ENCODE measurements around the gene FOXA2.

Gene FOXA2

GRCh38 chr20:22536141-22536828, 48.1 kb downstream of the FOXA2 start:
- no peak overlapping the region for H3K9ac ChIP-seq (ENCODE audit: low read length)
- H3K4me1 ChIP-seq (ENCODE audit: control insufficient read depth, insufficient read depth, low read length), result no peaks in the 10 kb centered on the region
- H3K9me3 ChIP-seq (ENCODE audit: control insufficient read depth, insufficient read depth, low read depth, low read length), result no peaks in the 10 kb centered on the region
- H3K4me3 ChIP-seq (ENCODE audit: low read depth, low read length), result no peak overlapping the region
- peaks cover 23% of the 10 kb centered on the region for H3K27me3 ChIP-seq (ENCODE audit: control insufficient read depth, insufficient read depth, low read length)
- no peaks in the 10 kb centered on the region for H3K36me3 ChIP-seq (ENCODE audit: control insufficient read depth, insufficient read depth, low read length)
- H3K27ac ChIP-seq (ENCODE audit: low read depth, low read length), result no peak overlapping the region

- no peaks in the 10 kb centered on the region for H3K9me3 ChIP-seq (ENCODE audit: control insufficient read depth, insufficient read depth, low read depth, low read length)
- H3K9ac ChIP-seq (ENCODE audit: low read length), result no peak overlapping the region
- no peak overlapping the region for H3K27ac ChIP-seq (ENCODE audit: low read depth, low read length)
- no peaks in the 10 kb centered on the region for H3K36me3 ChIP-seq (ENCODE audit: control insufficient read depth, insufficient read depth, low read length)
- H3K4me3 ChIP-seq (ENCODE audit: low read depth, low read length), result no peak overlapping the region
- H3K4me1 ChIP-seq (ENCODE audit: control insufficient read depth, insufficient read depth, low read length), result no peaks in the 10 kb centered on the region; the same call in 1 of the 2 replicates
- peaks cover 16% of the 10 kb centered on the region for H3K27me3 ChIP-seq (ENCODE audit: control insufficient read depth, insufficient read depth, low read length)
Observed at GRCh38 chr20:22535483-22535882, 48.9 kb downstream of the FOXA2 start.

- H3K27me3 ChIP-seq (ENCODE audit: control insufficient read depth, insufficient read depth, low read length), result peaks cover 16% of the 10 kb centered on the region
- H3K9ac ChIP-seq (ENCODE audit: low read length), result no peak overlapping the region
- H3K4me1 ChIP-seq (ENCODE audit: control insufficient read depth, insufficient read depth, low read length), result peaks cover 14% of the 10 kb centered on the region
- no peak overlapping the region for H3K4me3 ChIP-seq (ENCODE audit: low read depth, low read length)
- H3K9me3 ChIP-seq (ENCODE audit: control insufficient read depth, insufficient read depth, low read depth, low read length), result no peaks in the 10 kb centered on the region
- H3K27ac ChIP-seq (ENCODE audit: low read depth, low read length), result no peak overlapping the region
- H3K36me3 ChIP-seq (ENCODE audit: control insufficient read depth, insufficient read depth, low read length), result no peaks in the 10 kb centered on the region
Observed at GRCh38 chr20:22533823-22534751, 50.3 kb downstream of the FOXA2 start.

- Histone ChIP-seq H3K4me3 (ENCODE audit: low read depth, low read length) (no peak overlapping the region), H3K4me1 (ENCODE audit: control insufficient read depth, insufficient read depth, low read length) (peaks cover 16% of the 10 kb centered on the region)
Observed at GRCh38 chr20:22532598-22532997, 51.8 kb downstream of the FOXA2 start.

GRCh38 chr20:22531756-22532155, 52.6 kb downstream of the FOXA2 start:
- H3K27me3 ChIP-seq (ENCODE audit: control insufficient read depth, insufficient read depth, low read length), result peaks cover 8% of the 10 kb centered on the region
- H3K4me3 ChIP-seq (ENCODE audit: low read depth, low read length), result no peak overlapping the region
- no peaks in the 10 kb centered on the region for H3K36me3 ChIP-seq (ENCODE audit: control insufficient read depth, insufficient read depth, low read length)
- no peaks in the 10 kb centered on the region for H3K9me3 ChIP-seq (ENCODE audit: control insufficient read depth, insufficient read depth, low read depth, low read length)
- H3K9ac ChIP-seq (ENCODE audit: low read length), result no peak overlapping the region
- no peak overlapping the region for H3K27ac ChIP-seq (ENCODE audit: low read depth, low read length)
- H3K4me1 ChIP-seq (ENCODE audit: control insufficient read depth, insufficient read depth, low read length), result peaks cover 16% of the 10 kb centered on the region

More at GRCh38 chr20:22532598-22532997, 51.8 kb downstream of the FOXA2 start:
- H3K27ac ChIP-seq (ENCODE audit: low read depth, low read length), result no peak overlapping the region
- no peak overlapping the region for H3K9ac ChIP-seq (ENCODE audit: low read length)
- no peaks in the 10 kb centered on the region for H3K9me3 ChIP-seq (ENCODE audit: control insufficient read depth, insufficient read depth, low read depth, low read length)
- peaks cover 14% of the 10 kb centered on the region for H3K27me3 ChIP-seq (ENCODE audit: control insufficient read depth, insufficient read depth, low read length)
- no peaks in the 10 kb centered on the region for H3K36me3 ChIP-seq (ENCODE audit: control insufficient read depth, insufficient read depth, low read length)

- no peak overlapping the region for H3K4me3 ChIP-seq (ENCODE audit: low read depth, low read length)
- no peaks in the 10 kb centered on the region for H3K9me3 ChIP-seq (ENCODE audit: control insufficient read depth, insufficient read depth, low read depth, low read length)
- no peaks in the 10 kb centered on the region for H3K36me3 ChIP-seq (ENCODE audit: control insufficient read depth, insufficient read depth, low read length)
- H3K4me1 ChIP-seq (ENCODE audit: control insufficient read depth, insufficient read depth, low read length), result peaks cover 16% of the 10 kb centered on the region
- no peak overlapping the region for H3K9ac ChIP-seq (ENCODE audit: low read length)
- H3K27ac ChIP-seq (ENCODE audit: low read depth, low read length), result no peak overlapping the region
- peaks cover 7% of the 10 kb centered on the region for H3K27me3 ChIP-seq (ENCODE audit: control insufficient read depth, insufficient read depth, low read length)
Observed at GRCh38 chr20:22531056-22531615, 53.2 kb downstream of the FOXA2 start.

All from HUES6 (cell line).